OCI-LY3 (cell line): ENCODE data around the gene PCBP3.
"Not testable (repeated sequence)": the region's sequence is repeated elsewhere in the genome, so short reads cannot be mapped to it uniquely, and the experiment has no call there.

Source experiments
- CTCF ChIP-seq: fragments of 200-600, 300-600 bp; sonication (generic); IDR thresholded peaks from 2 replicates; pipeline ENCODE4 v1.5.1; 2014; ENCODE audit warnings: antibody characterized with exemption, low read length, low read depth
- EZH2phosphoT487 ChIP-seq: fragments of 200-600 bp; shearing (Covaris generic); IDR thresholded peaks from 2 replicates; pipeline ENCODE4 v1.6.1; 2018; ENCODE audit warnings: antibody characterized with exemption, mixed run types, low read depth

GRCh38 chr21:45961408-45961807 is 317.9 kb downstream of the PCBP3 start:
- TF ChIP-seq CTCF, EZH2phosphoT487: not testable (repeated sequence)
